GM23248 (cell line): Measurements from ENCODE around the gene RFC4. TPM values are rescaled to one million over a fixed set of nuclear protein-coding genes. Genes with fewer than 3 reads are reported as not detected.
A peak's percentile ranks its signal among the peaks of the same experiment; 100 is the strongest.

Experiments
- DNase-seq: peaks from one replicate; pipeline ENCODE4 v3.0.0-alpha.2; 2015
- H2AFZ ChIP-seq: fragments of 200-600 bp; sonication (generic); 2 replicates; pipeline ENCODE4 v1.6.1; 2016; ENCODE audit warnings: antibody characterized with exemption
- H3F3A ChIP-seq: fragments of 200-600 bp; sonication (generic); 2 replicates; pipeline ENCODE4 v1.6.1; 2016; ENCODE audit warnings: mild to moderate bottlenecking, antibody characterized with exemption, mixed run types; ENCODE audit not compliant: insufficient read depth
- H3K27ac ChIP-seq: fragments of 200-600 bp; sonication (generic); 2 replicates; pipeline ENCODE4 v1.5.1; 2016; ENCODE audit warnings: mild to moderate bottlenecking
- H3K27me3 ChIP-seq: fragments of 200-600 bp; sonication (generic); replicated peaks from 2 replicates; pipeline ENCODE4 v1.6.1; 2016; ENCODE audit warnings: mild to moderate bottlenecking; ENCODE audit not compliant: insufficient read depth
- H3K36me3 ChIP-seq: fragments of 200-600 bp; sonication (generic); 2 replicates; pipeline ENCODE4 v1.6.1; 2016; ENCODE audit warnings: low read depth, mild to moderate bottlenecking
- H3K4me1 ChIP-seq: fragments of 200-600 bp; sonication (generic); 2 replicates; pipeline ENCODE4 v1.6.1; 2016; ENCODE audit warnings: mild to moderate bottlenecking; ENCODE audit not compliant: insufficient read depth
- H3K4me2 ChIP-seq: fragments of 200-600 bp; sonication (generic); one replicate; pipeline ENCODE4 v1.6.1; 2016; ENCODE audit warnings: mild to moderate bottlenecking; ENCODE audit not compliant: unreplicated experiment
- H3K4me3 ChIP-seq: fragments of 200-600 bp; sonication (generic); 2 replicates; pipeline ENCODE4 v1.5.1; 2016; ENCODE audit warnings: mild to moderate bottlenecking
- H3K79me2 ChIP-seq: fragments of 200-600 bp; sonication (generic); 2 replicates; pipeline ENCODE4 v1.6.1; 2016; ENCODE audit warnings: mild to moderate bottlenecking; ENCODE audit not compliant: insufficient read depth
- H3K9ac ChIP-seq: fragments of 200-600 bp; sonication (generic); 2 replicates; pipeline ENCODE4 v1.6.1; 2016; ENCODE audit warnings: mild to moderate bottlenecking
- H3K9me2 ChIP-seq: fragments of 200-600 bp; sonication (generic); 2 replicates; pipeline ENCODE4 v1.6.1; 2016; ENCODE audit warnings: mixed run types, mild to moderate bottlenecking, moderate library complexity; ENCODE audit not compliant: insufficient read depth
- H3K9me3 ChIP-seq: fragments of 200-600 bp; sonication (generic); one replicate; pipeline ENCODE4 v1.6.1; 2017; ENCODE audit warnings: low read depth
- H4K20me1 ChIP-seq: fragments of 200-600 bp; sonication (generic); 2 replicates; pipeline ENCODE4 v1.6.0; 2016; ENCODE audit not compliant: insufficient read depth
- EZH2 ChIP-seq: fragments of 200-600 bp; sonication (generic); IDR thresholded peaks from 2 replicates; pipeline ENCODE4 v1.6.1; 2018; ENCODE audit warnings: antibody characterized with exemption, mild to moderate bottlenecking; ENCODE audit not compliant: insufficient read depth, poor library complexity, severe bottlenecking
- EZH2phosphoT487 ChIP-seq: fragments of 200-600 bp; sonication (generic); IDR thresholded peaks from 2 replicates; pipeline ENCODE4 v1.6.1; 2018; ENCODE audit warnings: antibody characterized with exemption, moderate library complexity, mild to moderate bottlenecking, low read depth; ENCODE audit not compliant: insufficient read depth
- WGBS, 2 experiments: methylation state at CpG; one replicate each; pipeline ENCODE4 v1.1.6; 2015 to 2017; ENCODE audit warnings: low lambda C conversion rate in 2 of 2, low coverage in 1 of 2; ENCODE audit errors: missing lambda C conversion rate in 2 of 2; 5-methylcytosine and 5-hydroxymethylcytosine counted together
- in situ Hi-C: fragments of 300-500 bp; cut with MboI; formaldehyde crosslinking; loops from 2 replicates; pipeline ENCODE4 v1.15.0; 2020
- polyA plus RNA-seq: library from polyadenylated mRNA; unstranded; fragments of >200 nt; fragmentation: Nextera tagmentation; extraction: Ambion mirVana; gene quantifications from 2 replicates; pipeline ENCODE4 v1.2.1, GENCODE V29; 2016
- total RNA-seq: library from RNA; depleted of rRNA; stranded (reverse); fragments of >200 nt; shearing (Covaris generic); gene quantifications from 2 replicates; pipeline ENCODE4 v1.2.3, GENCODE V29; 2014

RFC4 gene
- total and polyA plus RNA-seq, 2 experiments from 2014 or later = 16.2 to 22.8 TPM

- Histone ChIP-seq H3K9me3 (no peaks in the 10 kb centered on the region), H3K27me3 (no peaks in the 10 kb centered on the region), H3K9ac (no peak overlapping the region), H4K20me1 (no peaks in the 10 kb centered on the region), H3F3A (peaks cover 9% of the 10 kb centered on the region; the same call in 1 of the 2 replicates), H3K79me2 (no peaks in the 10 kb centered on the region), H3K27ac (no peak overlapping the region), H2AFZ (no peak overlapping the region), H3K4me1 (peaks cover 11% of the 10 kb centered on the region; the same call in 1 of the 2 replicates), H3K4me2 (no peak overlapping the region), H3K36me3 (no peaks in the 10 kb centered on the region), H3K4me3 (no peak overlapping the region), H3K9me2 (no peaks in the 10 kb centered on the region)
- TF ChIP-seq EZH2phosphoT487 = no peak
- TF ChIP-seq EZH2 = no peak
- 86 to 94% methylated on average over 3 of the region's 3 CpGs for WGBS, 2 experiments
- in situ Hi-C loops = no loop called here
- no peak for DNase-seq
Observed at GRCh38 chr3:186751480-186751879, 54.8 kb downstream of the RFC4 start.

DNA sequence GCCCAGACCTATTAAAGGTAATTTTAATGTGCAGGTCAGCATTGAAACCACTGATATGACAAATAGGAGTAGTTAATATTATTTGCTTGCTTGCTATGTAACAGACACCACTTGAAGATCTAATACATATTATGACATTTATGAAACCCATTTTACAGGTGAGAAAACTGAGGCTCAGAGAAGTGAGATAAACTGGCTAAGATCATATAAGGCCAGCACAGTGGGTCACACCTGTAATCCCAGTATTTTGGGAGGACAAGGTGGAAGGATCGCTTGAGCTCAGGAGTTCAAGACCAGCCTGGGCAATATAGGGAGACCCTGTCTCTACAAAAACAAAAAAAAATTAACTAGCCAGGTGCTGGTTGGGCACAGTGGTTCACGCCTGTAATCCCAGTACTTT is 56.0 kb downstream of the RFC4 start:
- in situ Hi-C loops = no loop called here
- no peaks in the 10 kb centered on the region for H3K9me2 ChIP-seq
- 97% methylated on average over 2 of the region's 2 CpGs for WGBS, 2 experiments
- H3F3A ChIP-seq = peaks cover 9% of the 10 kb centered on the region; the same call in 1 of the 2 replicates
- no peak overlapping the region for H3K27ac ChIP-seq
- no peak overlapping the region for H3K4me3 ChIP-seq
- no peak overlapping the region for H3K9ac ChIP-seq
- H3K79me2 ChIP-seq = no peaks in the 10 kb centered on the region
- H3K9me3 ChIP-seq = no peaks in the 10 kb centered on the region
- TF ChIP-seq EZH2 = no peak
- no peak for TF ChIP-seq EZH2phosphoT487
- no peak for DNase-seq
- no peaks in the 10 kb centered on the region for H3K27me3 ChIP-seq
- H3K36me3 ChIP-seq = no peaks in the 10 kb centered on the region
- peaks cover 19% of the 10 kb centered on the region; the same call in 1 of the 2 replicates for H3K4me1 ChIP-seq
- H2AFZ ChIP-seq = no peak overlapping the region
- H3K4me2 ChIP-seq = no peak overlapping the region
- no peaks in the 10 kb centered on the region for H4K20me1 ChIP-seq

- Histone ChIP-seq H2AFZ (peak overlapping the region; percentile 78), H3K9ac (no peak overlapping the region), H3K4me2 (peak overlapping the region; percentile 21), H3K27ac (peak overlapping the region; percentile 45), H3F3A (no peaks in the 10 kb centered on the region), H3K79me2 (no peaks in the 10 kb centered on the region), H3K4me1 (0 out of 2 replicates have a peak, but pooled peaks cover 9% of the 10 kb centered on the region), H3K9me3 (no peaks in the 10 kb centered on the region), H3K36me3 (no peaks in the 10 kb centered on the region), H4K20me1 (no peaks in the 10 kb centered on the region), H3K9me2 (no peaks in the 10 kb centered on the region), H3K27me3 (no peaks in the 10 kb centered on the region), H3K4me3 (no peak overlapping the region)
- TF ChIP-seq EZH2 = no peak
- DNase-seq = peak; percentile 75
- 4 to 12% methylated on average over 10 of the region's 10 CpGs for WGBS, 2 experiments
- in situ Hi-C loops = no loop called here
Observed at GRCh38 chr3:186746008-186746407, 60.3 kb downstream of the RFC4 start.

DNA sequence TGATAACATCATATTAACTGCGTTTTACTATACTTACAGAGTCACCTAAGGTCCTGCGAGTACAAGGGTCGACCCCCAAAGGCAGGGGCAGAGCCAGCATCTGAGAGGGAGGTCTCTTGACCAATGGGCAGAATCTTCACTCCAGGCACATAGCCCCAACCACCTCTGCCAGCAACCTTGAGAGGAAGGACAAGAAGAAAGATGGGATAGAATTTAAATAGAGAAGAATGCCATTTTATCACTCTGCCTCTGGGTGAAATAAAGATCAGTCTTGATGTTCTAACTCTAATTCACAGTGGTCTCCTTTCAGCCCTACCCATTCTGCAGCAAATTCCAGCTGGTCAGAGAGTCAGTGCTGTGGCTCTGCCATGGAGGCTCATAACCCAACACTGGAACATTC is 62.6 kb downstream of the RFC4 start:
- Histone ChIP-seq H3K27ac (no peak overlapping the region), H3K9ac (no peak overlapping the region), H2AFZ (no peak overlapping the region), H3K9me3 (no peaks in the 10 kb centered on the region), H3K79me2 (no peaks in the 10 kb centered on the region), H3K4me3 (no peak overlapping the region), H3K4me2 (no peak overlapping the region), H4K20me1 (no peaks in the 10 kb centered on the region), H3F3A (no peaks in the 10 kb centered on the region), H3K4me1 (0 out of 2 replicates have a peak, but pooled peaks cover 9% of the 10 kb centered on the region), H3K27me3 (no peaks in the 10 kb centered on the region), H3K36me3 (no peaks in the 10 kb centered on the region), H3K9me2 (no peaks in the 10 kb centered on the region)
- TF ChIP-seq EZH2 (no peak), EZH2phosphoT487 (no peak)
- DNase-seq = no peak
- WGBS, 2 experiments = 43 to 59% methylated on average over 3 of the region's 3 CpGs
- in situ Hi-C loops = no loop called here
